PC-3 (cell line): ENCODE measurements around the gene BAIAP3.

Experiments
- EZH2 ChIP-seq: fragments of 300-600 bp; sonication (generic); IDR thresholded peaks from one replicate; pipeline ENCODE4 v1.6.1; 2017; ENCODE audit warnings: antibody characterized with exemption, mild to moderate bottlenecking, low read length; ENCODE audit not compliant: unreplicated experiment
- TF ChIP-seq, protein P1 (sequence below): fragments of 300-600 bp; sonication (generic); conservative IDR thresholded peaks from 2 replicates; pipeline ENCODE4 v1.5.1; 2017; ENCODE audit warnings: antibody characterized with exemption, low read depth, mild to moderate bottlenecking, low read length

DNA sequence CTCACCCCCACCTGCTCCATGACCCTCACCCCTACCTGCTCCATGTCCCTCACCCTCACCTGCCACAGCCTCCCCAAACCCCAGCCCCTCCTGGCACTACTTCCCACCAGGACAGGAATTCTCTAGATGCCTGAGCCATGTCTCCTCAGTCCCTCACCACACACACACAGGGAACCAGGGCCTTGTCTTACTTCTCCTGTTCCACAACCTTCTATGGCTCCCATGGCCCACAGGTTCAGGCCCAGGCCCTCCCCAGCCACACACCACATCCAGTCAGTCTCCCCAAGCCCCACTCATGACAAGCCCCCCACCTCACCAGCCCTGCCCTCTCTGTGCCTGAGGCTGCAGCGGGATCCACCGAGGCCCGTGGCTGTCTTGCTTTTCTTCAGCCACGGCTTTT lies 27.1 kb upstream of the BAIAP3 start:
- no peak for TF ChIP-seq EZH2
- TF ChIP-seq, protein P1, sequence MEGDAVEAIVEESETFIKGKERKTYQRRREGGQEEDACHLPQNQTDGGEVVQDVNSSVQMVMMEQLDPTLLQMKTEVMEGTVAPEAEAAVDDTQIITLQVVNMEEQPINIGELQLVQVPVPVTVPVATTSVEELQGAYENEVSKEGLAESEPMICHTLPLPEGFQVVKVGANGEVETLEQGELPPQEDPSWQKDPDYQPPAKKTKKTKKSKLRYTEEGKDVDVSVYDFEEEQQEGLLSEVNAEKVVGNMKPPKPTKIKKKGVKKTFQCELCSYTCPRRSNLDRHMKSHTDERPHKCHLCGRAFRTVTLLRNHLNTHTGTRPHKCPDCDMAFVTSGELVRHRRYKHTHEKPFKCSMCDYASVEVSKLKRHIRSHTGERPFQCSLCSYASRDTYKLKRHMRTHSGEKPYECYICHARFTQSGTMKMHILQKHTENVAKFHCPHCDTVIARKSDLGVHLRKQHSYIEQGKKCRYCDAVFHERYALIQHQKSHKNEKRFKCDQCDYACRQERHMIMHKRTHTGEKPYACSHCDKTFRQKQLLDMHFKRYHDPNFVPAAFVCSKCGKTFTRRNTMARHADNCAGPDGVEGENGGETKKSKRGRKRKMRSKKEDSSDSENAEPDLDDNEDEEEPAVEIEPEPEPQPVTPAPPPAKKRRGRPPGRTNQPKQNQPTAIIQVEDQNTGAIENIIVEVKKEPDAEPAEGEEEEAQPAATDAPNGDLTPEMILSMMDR = no peak
